Iris pigment epithelial cell (primary cell): ENCODE measurements around the gene KRAS.

ENCODE experiments used
- DNase-seq: peaks from one replicate; pipeline ENCODE4 v3.0.0-alpha.2; 2011; ENCODE audit warnings: low read depth

Gene KRAS

GRCh38 chr12:25194722-25195055 lies 56.0 kb downstream of the KRAS start:
- no peak for DNase-seq

GRCh38 chr12:25194214-25194613 lies 56.5 kb downstream of the KRAS start:
- no peak for DNase-seq

- DNase-seq: no peak
Observed at GRCh38 chr12:25190793-25191192, 59.9 kb downstream of the KRAS start.

GRCh38 chr12:25189656-25190055 lies 61.1 kb downstream of the KRAS start:
- DNase-seq: peak; percentile 18

GRCh38 chr12:25187781-25188180 lies 62.9 kb downstream of the KRAS start:
- DNase-seq: peak; percentile 94

- DNase-seq: peak; percentile 76
Observed at GRCh38 chr12:25186788-25187402, 63.8 kb downstream of the KRAS start.

- DNase-seq: no peak
Observed at GRCh38 chr12:25186038-25186787, 64.5 kb downstream of the KRAS start.

GRCh38 chr12:25184132-25184531 lies 66.6 kb downstream of the KRAS start:
- DNase-seq: no peak

GRCh38 chr12:25182765-25183164 lies 68.0 kb downstream of the KRAS start:
- no peak for DNase-seq

- no peak for DNase-seq
Observed at GRCh38 chr12:25162866-25163265, 87.9 kb downstream of the KRAS start.

GRCh38 chr12:25156061-25156460 lies 94.7 kb downstream of the KRAS start:
- DNase-seq: peak; percentile 11

- DNase-seq: peak; percentile 64
Observed at GRCh38 chr12:25155022-25155576, 95.6 kb downstream of the KRAS start.
